Neuronal stem cell (in vitro differentiated cells): ENCODE measurements around the gene UBE2L3.

Source experiments
- DNase-seq: peaks from one replicate; pipeline ENCODE4 v3.0.0-alpha.2; 2013; ENCODE audit warnings: low spot score
- H2AFZ ChIP-seq: one replicate; pipeline ENCODE4 v1.6.1; 2013; ENCODE audit warnings: mild to moderate bottlenecking, low read length, inconsistent platforms
- H2AK5ac ChIP-seq: 2 replicates; pipeline ENCODE4 v1.6.1; 2013; ENCODE audit warnings: low read depth, mild to moderate bottlenecking, inconsistent platforms, low read length, moderate library complexity, mixed read lengths
- H2BK120ac ChIP-seq: 2 replicates; pipeline ENCODE4 v1.6.1; 2013; ENCODE audit warnings: low read depth, mild to moderate bottlenecking, inconsistent platforms, low read length, moderate library complexity, mixed read lengths
- H2BK12ac ChIP-seq: one replicate; pipeline ENCODE4 v1.6.1; 2013; ENCODE audit warnings: low read length, inconsistent platforms
- H2BK15ac ChIP-seq: 2 replicates; pipeline ENCODE4 v1.6.1; 2013; ENCODE audit warnings: mild to moderate bottlenecking, low read length, inconsistent platforms, mixed read lengths
- H2BK5ac ChIP-seq: one replicate; pipeline ENCODE4 v1.6.1; 2013; ENCODE audit warnings: inconsistent platforms, mild to moderate bottlenecking, low read length, moderate library complexity
- H3K14ac ChIP-seq: one replicate; pipeline ENCODE4 v1.6.1; 2013; ENCODE audit warnings: low read length, inconsistent platforms
- H3K18ac ChIP-seq: 2 replicates; pipeline ENCODE4 v1.6.1; 2013; ENCODE audit warnings: low read length, inconsistent platforms
- H3K23ac ChIP-seq: 2 replicates; pipeline ENCODE4 v1.6.1; 2013; ENCODE audit warnings: low read depth, mild to moderate bottlenecking, mixed read lengths, low read length, inconsistent platforms; ENCODE audit not compliant: poor library complexity
- H3K27ac ChIP-seq: replicated peaks from 3 replicates; pipeline ENCODE4 v1.5.1; 2013; ENCODE audit warnings: low read length, inconsistent platforms
- H3K27me3 ChIP-seq, 3 experiments: 2 replicates each; pipeline ENCODE4 v1.6.1; 2013; ENCODE audit warnings: low read length in 3 of 3, mild to moderate bottlenecking in 2 of 3, inconsistent platforms in 1 of 3, low read depth in 1 of 3, mixed read lengths in 1 of 3, moderate library complexity in 1 of 3; ENCODE audit not compliant: control insufficient read depth in 3 of 3, insufficient read depth in 3 of 3
- H3K36me3 ChIP-seq, 2 donors: replicated peaks in 1 of 2; 2 replicates each; pipeline ENCODE4 v1.6.1; 2013; ENCODE audit warnings: low read length in 2 of 2; ENCODE audit not compliant: control insufficient read depth in 2 of 2, insufficient read depth in 2 of 2
- H3K4ac ChIP-seq: 2 replicates; pipeline ENCODE4 v1.6.1; 2013; ENCODE audit warnings: inconsistent platforms, mild to moderate bottlenecking, low read length, moderate library complexity
- H3K4me1 ChIP-seq, 2 donors: 1 replicate in 1 of 2; 2 replicates in 1 of 2; pipeline ENCODE4 v1.6.1; 2013; ENCODE audit warnings: low read length in 2 of 2, low read depth in 1 of 2; ENCODE audit not compliant: control insufficient read depth in 2 of 2, insufficient read depth in 1 of 2
- H3K4me2 ChIP-seq: one replicate; pipeline ENCODE4 v1.6.1; 2013; ENCODE audit warnings: mild to moderate bottlenecking, low read length, inconsistent platforms; ENCODE audit not compliant: insufficient read depth, poor library complexity, severe bottlenecking
- H3K4me3 ChIP-seq, 2 donors: 2 replicates each; pipeline ENCODE4 v1.5.1; 2013; ENCODE audit warnings: low read length in 2 of 2, mild to moderate bottlenecking in 2 of 2, inconsistent platforms in 1 of 2, moderate library complexity in 1 of 2
- H3K79me1 ChIP-seq: one replicate; pipeline ENCODE4 v1.6.1; 2013; ENCODE audit warnings: low read depth, mild to moderate bottlenecking, inconsistent platforms, low read length, moderate library complexity
- H3K9ac ChIP-seq: one replicate; pipeline ENCODE4 v1.6.1; 2013; ENCODE audit warnings: mild to moderate bottlenecking, low read depth, low read length, inconsistent platforms; ENCODE audit not compliant: poor library complexity
- H3K9me3 ChIP-seq, 2 donors: replicated peaks in 1 of 2; 2 replicates each; pipeline versions ENCODE3 to v1.6.1; 2013; ENCODE audit warnings: low read length in 2 of 2, mild to moderate bottlenecking in 2 of 2, inconsistent platforms in 1 of 2, low read depth in 1 of 2, mixed read lengths in 1 of 2, moderate library complexity in 1 of 2; ENCODE audit not compliant: control insufficient read depth in 2 of 2, insufficient read depth in 1 of 2
- H4K8ac ChIP-seq: one replicate; pipeline ENCODE4 v1.6.1; 2013; ENCODE audit warnings: low read depth, mild to moderate bottlenecking, inconsistent platforms, low read length, moderate library complexity
- H4K91ac ChIP-seq: one replicate; pipeline ENCODE4 v1.6.1; 2013; ENCODE audit warnings: low read length, low read depth, mild to moderate bottlenecking, inconsistent platforms; ENCODE audit not compliant: poor library complexity
- WGBS, 2 donors: extraction: QIAGEN DNeasy Blood & Tissue Kit; methylation state at CpG; one replicate each; pipeline ENCODE4 v1.1.7; 2013; ENCODE audit warnings: missing lambda C conversion rate in 2 of 2, mixed read lengths in 1 of 2; ENCODE audit not compliant: insufficient read length in 2 of 2, insufficient replicate concordance in 1 of 2; ENCODE audit errors: extremely low coverage in 2 of 2; 5-methylcytosine and 5-hydroxymethylcytosine counted together

UBE2L3 gene

DNA sequence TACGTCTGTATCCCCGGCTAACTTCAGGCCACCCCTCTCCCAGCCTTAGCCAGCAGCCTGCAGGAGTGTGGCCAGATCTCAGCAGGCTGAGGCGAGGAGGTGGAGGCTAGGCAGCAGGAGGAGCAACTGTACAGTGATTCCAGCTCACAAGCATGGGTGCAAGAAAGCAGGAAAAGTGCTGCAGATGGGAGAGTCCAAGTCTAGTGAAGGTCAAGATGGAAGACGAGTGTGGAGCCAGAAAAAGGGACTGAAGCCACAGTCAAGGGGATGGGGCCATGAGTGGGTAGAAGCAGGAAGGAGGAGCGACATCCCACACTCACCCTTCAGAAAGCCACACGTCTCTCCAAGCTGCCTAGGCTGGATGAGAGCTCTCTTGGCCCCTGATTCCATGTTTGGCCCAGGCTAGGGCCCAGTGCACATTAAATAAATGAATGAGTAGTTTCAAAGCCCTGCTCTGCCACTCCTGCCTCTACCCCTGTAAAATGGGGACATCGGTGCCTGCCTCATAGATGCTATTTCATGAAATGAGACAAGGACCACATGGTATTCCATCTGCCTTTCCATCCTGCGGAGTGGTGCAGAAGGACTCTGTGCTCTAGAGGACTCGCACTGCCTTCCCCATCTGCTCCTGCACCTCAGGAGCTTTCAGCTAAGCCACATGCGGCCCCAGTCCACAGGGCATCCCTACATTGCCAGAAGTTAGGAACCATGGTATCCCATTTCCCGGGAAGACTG lies 59.4 kb downstream of the UBE2L3 start:
- Histone ChIP-seq H3K23ac (peak overlapping the region; percentile 76), H3K18ac (no peak overlapping the region), H2AK5ac (no peak overlapping the region), H4K8ac (no peak overlapping the region), H2BK5ac (no peak overlapping the region), H2AFZ (no peak overlapping the region), H3K4me1 (peaks cover 10 to 12% of the 10 kb centered on the region in 2 donors), H2BK12ac (no peak overlapping the region), H2BK15ac (no peak overlapping the region), H3K9me3 (peaks cover 0 to 3% of the 10 kb centered on the region in 2 donors), H3K4ac (no peak overlapping the region), H4K91ac (no peak overlapping the region), H3K27ac (no peak overlapping the region), H2BK120ac (no peak overlapping the region), H3K4me2 (no peak overlapping the region), H3K27me3 (no peaks in the 10 kb centered on the region), H3K4me3 (no peak overlapping the region), H3K9ac (no peak overlapping the region), H3K36me3 (peaks cover 18 to 55% of the 10 kb centered on the region in 2 donors), H3K14ac (no peak overlapping the region), H3K79me1 (peaks cover 18% of the 10 kb centered on the region)
- no CpG with 5 or more reads among the region's 11 CpGs for WGBS, 2 donors
- no peak for DNase-seq

- Histone ChIP-seq H3K27ac (no peak overlapping the region), H3K4me2 (peak overlapping the region; percentile 98), H3K23ac (peak overlapping the region; percentile 100), H3K9me3 (peaks cover 0 to 5% of the 10 kb centered on the region in 2 donors), H2BK120ac (no peak overlapping the region), H2AK5ac (peak overlapping the region; percentile 94), H2AFZ (peak overlapping the region; percentile 96), H3K4me3 (peak overlapping the region; percentile 92 to 100), H3K9ac (peak overlapping the region; percentile 70), H2BK12ac (peak overlapping the region; percentile 84), H3K36me3 (peaks cover 13 to 38% of the 10 kb centered on the region in 2 donors), H2BK5ac (peak overlapping the region; percentile 63), H2BK15ac (peak overlapping the region; percentile 49), H3K27me3 (no peaks in the 10 kb centered on the region), H4K8ac (peak overlapping the region; percentile 65), H3K4me1 (peaks cover 7 to 8% of the 10 kb centered on the region in 2 donors), H3K79me1 (peaks cover 16% of the 10 kb centered on the region), H3K4ac (peak overlapping the region; percentile 89), H3K14ac (peak overlapping the region; percentile 71), H4K91ac (no peak overlapping the region), H3K18ac (peak overlapping the region; percentile 90)
- WGBS, 2 donors, result no CpG with 5 or more reads among the region's 74 CpGs
- DNase-seq, result no peak
Measured at GRCh38 chr22:21628386-21629254, 61.1 kb downstream of the UBE2L3 start.

GRCh38 chr22:21629255-21630149 lies 62.0 kb downstream of the UBE2L3 start, which contains the start of gene YDJC:
YDJC (minus strand) TSS chr22:21630022; CDS start chr22:21630014, 8 bp downstream.
- Histone ChIP-seq H2BK120ac (no peak within 1 kb of the TSS), H2BK12ac (peak within 1 kb of the TSS; percentile 84), H3K4me1 (peaks cover 7 to 8% of the 10 kb centered on the region in 2 donors), H3K23ac (peak within 1 kb of the TSS; percentile 100), H3K79me1 (peaks cover 14% of the 10 kb centered on the region), H3K9me3 (peaks cover 0 to 5% of the 10 kb centered on the region in 2 donors), H3K14ac (peak within 1 kb of the TSS; percentile 99), H3K27ac (peak within 1 kb of the TSS; percentile 61), H4K91ac (no peak within 1 kb of the TSS), H3K9ac (peak within 1 kb of the TSS; percentile 99), H3K4ac (peak within 1 kb of the TSS; percentile 89), H3K4me3 (peak within 1 kb of the TSS; percentile 92 to 100), H4K8ac (peak within 1 kb of the TSS; percentile 82), H2BK5ac (peak within 1 kb of the TSS; percentile 94), H2BK15ac (peak within 1 kb of the TSS; percentile 94), H3K27me3 (no peaks in the 10 kb centered on the region), H3K36me3 (peaks cover 11 to 30% of the 10 kb centered on the region in 2 donors), H2AK5ac (peak within 1 kb of the TSS; percentile 94), H3K4me2 (peak within 1 kb of the TSS; percentile 98), H2AFZ (peak within 1 kb of the TSS; percentile 96), H3K18ac (peak within 1 kb of the TSS; percentile 99)
- no CpG with 5 or more reads among the region's 93 CpGs for whole genome bisulfite sequencing, 2 donors
- DNase-seq, result peak; percentile 89
